IMR-90 (cell line): ENCODE data around the gene SHLD1.
A peak's percentile ranks its signal among the peaks of the same experiment; 100 is the strongest.

Source experiments
- CEBPB ChIP-seq: IDR thresholded peaks from 2 replicates; pipeline ENCODE4 v1.6.1; 2012; ENCODE audit warnings: low read depth, low read length, improper control_type of control experiment
- CHD1 ChIP-seq: IDR thresholded peaks from 2 replicates; pipeline ENCODE4 v1.6.1; 2012; ENCODE audit warnings: low read depth, low read length, improper control_type of control experiment
- MAFK ChIP-seq: IDR thresholded peaks from 2 replicates; pipeline ENCODE4 v1.6.1; 2012; ENCODE audit warnings: low read depth, low read length, improper control_type of control experiment
- MXI1 ChIP-seq: IDR thresholded peaks from 2 replicates; pipeline ENCODE4 v1.6.1; 2012; ENCODE audit warnings: low read depth, mild to moderate bottlenecking, low read length, moderate library complexity, borderline replicate concordance
- POLR2A ChIP-seq: IDR thresholded peaks from 2 replicates; pipeline ENCODE4 v1.6.1; 2012; ENCODE audit warnings: mild to moderate bottlenecking, low read depth, low read length
- RAD21 ChIP-seq: IDR thresholded peaks from 2 replicates; pipeline ENCODE4 v1.6.1; 2012; ENCODE audit warnings: low read length, improper control_type of control experiment
- RCOR1 ChIP-seq: IDR thresholded peaks from 2 replicates; pipeline ENCODE4 v1.6.1; 2012; ENCODE audit warnings: mild to moderate bottlenecking, low read length, improper control_type of control experiment; ENCODE audit not compliant: insufficient replicate concordance
- SMC3 ChIP-seq: fragments of 150-350 bp; IDR thresholded peaks from 2 replicates; pipeline ENCODE4 v1.6.1; 2016; ENCODE audit warnings: low read depth, mild to moderate bottlenecking, antibody characterized with exemption, low read length, moderate library complexity
- TF ChIP-seq, protein P1 (sequence below): conservative IDR thresholded peaks from 2 replicates; pipeline ENCODE4 v1.5.1; 2012; ENCODE audit warnings: mild to moderate bottlenecking, low read depth, low read length, improper control_type of control experiment
- TF ChIP-seq, protein P2 (sequence below): fragments of 150-350 bp; IDR thresholded peaks from 2 replicates; pipeline ENCODE4 v1.6.1; 2017; ENCODE audit warnings: mild to moderate bottlenecking, antibody characterized with exemption, low read length, low read depth
- TF ChIP-seq, protein P3 (sequence below): fragments of 150-350 bp; IDR thresholded peaks from 2 replicates; pipeline ENCODE4 v1.6.1; 2016; ENCODE audit warnings: low read depth, mild to moderate bottlenecking, low read length, moderate library complexity, borderline replicate concordance

DNA sequence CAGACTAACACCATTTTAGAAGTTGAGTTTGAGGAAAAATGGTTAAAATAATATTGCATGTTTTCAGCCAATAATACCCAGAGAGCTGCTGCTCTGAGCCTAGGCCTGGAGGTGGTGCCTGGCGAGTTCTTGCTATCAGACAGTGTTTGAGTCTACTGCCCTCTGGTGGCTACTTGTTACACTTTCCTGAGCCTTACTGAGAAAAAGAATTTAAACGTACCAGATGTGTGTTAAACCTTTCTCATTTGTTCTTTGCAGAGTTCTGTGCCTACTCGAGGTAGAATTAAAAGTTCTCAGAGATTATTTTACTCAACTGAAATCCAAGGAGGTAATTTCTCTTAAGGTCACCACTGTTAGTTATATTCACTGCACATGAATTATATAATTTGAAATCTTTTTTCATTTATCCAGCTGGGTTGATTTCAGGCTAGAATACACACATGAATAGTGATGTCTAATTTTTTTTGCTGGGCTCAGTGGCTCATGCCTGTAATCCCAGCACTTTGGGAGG lies 38.2 kb downstream of the SHLD1 start:
- TF ChIP-seq, protein P1, sequence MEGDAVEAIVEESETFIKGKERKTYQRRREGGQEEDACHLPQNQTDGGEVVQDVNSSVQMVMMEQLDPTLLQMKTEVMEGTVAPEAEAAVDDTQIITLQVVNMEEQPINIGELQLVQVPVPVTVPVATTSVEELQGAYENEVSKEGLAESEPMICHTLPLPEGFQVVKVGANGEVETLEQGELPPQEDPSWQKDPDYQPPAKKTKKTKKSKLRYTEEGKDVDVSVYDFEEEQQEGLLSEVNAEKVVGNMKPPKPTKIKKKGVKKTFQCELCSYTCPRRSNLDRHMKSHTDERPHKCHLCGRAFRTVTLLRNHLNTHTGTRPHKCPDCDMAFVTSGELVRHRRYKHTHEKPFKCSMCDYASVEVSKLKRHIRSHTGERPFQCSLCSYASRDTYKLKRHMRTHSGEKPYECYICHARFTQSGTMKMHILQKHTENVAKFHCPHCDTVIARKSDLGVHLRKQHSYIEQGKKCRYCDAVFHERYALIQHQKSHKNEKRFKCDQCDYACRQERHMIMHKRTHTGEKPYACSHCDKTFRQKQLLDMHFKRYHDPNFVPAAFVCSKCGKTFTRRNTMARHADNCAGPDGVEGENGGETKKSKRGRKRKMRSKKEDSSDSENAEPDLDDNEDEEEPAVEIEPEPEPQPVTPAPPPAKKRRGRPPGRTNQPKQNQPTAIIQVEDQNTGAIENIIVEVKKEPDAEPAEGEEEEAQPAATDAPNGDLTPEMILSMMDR, result peak; percentile 98
- no peak for TF ChIP-seq POLR2A
- TF ChIP-seq CHD1, result no peak; the same call in 1 of the 2 replicates
- TF ChIP-seq, protein P2, sequence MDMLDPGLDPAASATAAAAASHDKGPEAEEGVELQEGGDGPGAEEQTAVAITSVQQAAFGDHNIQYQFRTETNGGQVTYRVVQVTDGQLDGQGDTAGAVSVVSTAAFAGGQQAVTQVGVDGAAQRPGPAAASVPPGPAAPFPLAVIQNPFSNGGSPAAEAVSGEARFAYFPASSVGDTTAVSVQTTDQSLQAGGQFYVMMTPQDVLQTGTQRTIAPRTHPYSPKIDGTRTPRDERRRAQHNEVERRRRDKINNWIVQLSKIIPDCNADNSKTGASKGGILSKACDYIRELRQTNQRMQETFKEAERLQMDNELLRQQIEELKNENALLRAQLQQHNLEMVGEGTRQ, result no peak
- TF ChIP-seq CEBPB, result no peak
- TF ChIP-seq, protein P3, sequence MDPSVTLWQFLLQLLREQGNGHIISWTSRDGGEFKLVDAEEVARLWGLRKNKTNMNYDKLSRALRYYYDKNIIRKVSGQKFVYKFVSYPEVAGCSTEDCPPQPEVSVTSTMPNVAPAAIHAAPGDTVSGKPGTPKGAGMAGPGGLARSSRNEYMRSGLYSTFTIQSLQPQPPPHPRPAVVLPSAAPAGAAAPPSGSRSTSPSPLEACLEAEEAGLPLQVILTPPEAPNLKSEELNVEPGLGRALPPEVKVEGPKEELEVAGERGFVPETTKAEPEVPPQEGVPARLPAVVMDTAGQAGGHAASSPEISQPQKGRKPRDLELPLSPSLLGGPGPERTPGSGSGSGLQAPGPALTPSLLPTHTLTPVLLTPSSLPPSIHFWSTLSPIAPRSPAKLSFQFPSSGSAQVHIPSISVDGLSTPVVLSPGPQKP, result no peak
- TF ChIP-seq MXI1, result no peak
- TF ChIP-seq RCOR1, result no peak
- peak; percentile 98 for TF ChIP-seq RAD21
- no peak for TF ChIP-seq MAFK
- peak; percentile 99 for TF ChIP-seq SMC3
